Activated CD4-positive, CD25-positive, alpha-beta regulatory T cell treated with anti-CD3 and anti-CD28 coated beads, Interleukin-2, amount 50 U/mL, for 72 hours (primary cell): Measurements from ENCODE around the gene DAPK2.
"Not testable (repeated sequence)": the region's sequence is repeated elsewhere in the genome, so short reads cannot be mapped to it uniquely, and the experiment has no call there.

Experiments used
- DNase-seq: peaks from one replicate; pipeline ENCODE4 v3.0.0; 2021

The DAPK2 gene

GRCh38 chr15:64046421-64047153 lies at the start of gene DAPK2:
Gene DAPK2, minus strand, starts transcription at chr15:64046485. Its CDS starts 6,224 bp downstream, at chr15:64040261.
- peak; percentile 69 for DNase-seq

DNA sequence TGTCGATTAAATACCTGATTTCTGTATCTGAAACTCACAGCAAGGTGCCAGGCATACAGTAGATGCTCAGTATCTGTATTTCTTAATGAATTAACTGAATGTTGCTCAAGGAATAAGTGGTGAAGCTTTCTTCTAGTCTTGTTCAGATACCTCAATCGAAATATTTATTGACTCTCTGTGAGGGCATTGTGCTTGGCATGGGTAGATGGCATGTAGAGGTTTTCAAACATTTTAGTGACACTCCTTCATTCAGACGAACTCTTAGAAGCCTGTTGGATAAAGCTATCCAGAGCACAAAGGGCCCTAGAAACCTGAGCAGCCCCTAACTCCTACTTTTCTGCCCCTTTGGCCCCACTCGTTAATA lies 49.1 kb upstream of the DAPK2 start:
- no peak for DNase-seq

GRCh38 chr15:64093627-64094417 lies 47.5 kb upstream of the DAPK2 start, which contains the start of gene CIAO2A:
Gene CIAO2A, minus strand, starts transcription at chr15:64093838. Its CDS starts 70 bp downstream, at chr15:64093768.
- peak; percentile 84 for DNase-seq

DNA sequence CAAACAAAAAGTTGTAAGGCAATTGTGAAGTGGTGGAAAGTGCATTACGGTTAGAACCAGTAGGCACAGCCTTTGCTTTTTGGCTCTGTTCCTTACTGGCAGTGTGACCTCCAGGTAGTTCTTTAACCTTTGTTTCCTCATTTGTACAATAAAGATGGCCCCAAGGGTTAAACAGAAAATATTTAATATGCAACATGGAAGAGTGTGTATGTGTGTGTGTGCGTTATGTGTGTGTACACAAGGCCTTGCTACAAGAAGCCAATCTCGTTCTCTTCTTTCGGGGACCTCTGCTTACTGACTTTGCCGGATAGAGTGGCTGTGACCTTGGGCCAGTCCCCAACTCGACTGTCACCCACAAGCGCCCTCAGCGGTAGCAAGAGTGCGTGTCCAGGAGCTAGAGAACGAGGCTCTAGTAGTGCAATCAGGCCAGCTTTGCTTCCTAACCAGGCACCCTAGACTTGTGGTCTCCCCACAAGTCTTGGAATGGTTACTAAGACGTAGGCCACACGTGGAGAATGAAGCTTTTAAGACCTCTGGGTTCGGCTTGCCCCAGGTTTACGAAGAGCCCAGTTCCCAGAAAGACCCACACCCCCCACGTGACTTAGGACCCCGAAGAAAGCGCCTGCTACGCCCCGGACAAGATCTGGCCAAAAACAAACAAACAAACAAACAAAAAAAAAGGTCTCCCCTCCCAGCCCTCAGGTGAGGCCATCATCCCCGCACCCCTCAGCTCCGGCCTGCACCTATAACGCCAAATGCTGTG lies 46.8 kb upstream of the DAPK2 start:
- peak; percentile 55 for DNase-seq

DNA sequence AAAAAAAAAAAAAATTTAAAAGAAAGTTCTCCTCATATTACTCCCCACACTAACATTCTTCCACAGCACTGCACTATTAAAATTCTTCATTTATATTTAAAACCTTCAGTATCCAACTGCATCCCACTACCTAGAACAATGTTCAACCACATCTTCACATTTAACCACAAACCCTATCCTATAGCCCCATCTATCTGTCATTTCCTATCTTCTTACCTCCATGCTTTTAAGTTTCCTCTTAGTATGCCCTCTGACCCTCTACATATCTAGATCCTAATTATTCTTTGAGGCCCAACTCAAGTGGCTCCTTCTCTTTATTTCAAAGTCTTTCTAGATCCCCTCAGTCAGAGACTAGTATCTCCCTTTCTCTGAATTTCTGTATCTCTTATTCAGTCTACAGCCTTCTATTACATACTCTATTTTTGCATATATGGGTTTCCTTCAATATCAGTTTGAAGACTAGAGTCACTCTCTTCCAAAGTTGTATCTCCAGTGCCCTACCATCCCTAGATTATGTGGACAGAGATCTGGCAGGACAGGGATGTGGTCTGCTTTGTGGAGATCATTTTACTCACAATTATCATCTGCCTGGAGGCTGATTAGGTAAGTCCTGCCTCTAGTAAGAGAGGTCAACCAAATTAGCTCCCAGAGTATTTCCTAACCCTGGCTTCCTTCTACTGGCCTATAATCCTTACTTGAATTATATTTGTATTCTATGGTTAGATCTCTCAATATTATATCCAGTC lies 46.0 kb upstream of the DAPK2 start:
- DNase-seq, result no peak

- no peak for DNase-seq
Observed at GRCh38 chr15:64090527-64090926, 44.2 kb upstream of the DAPK2 start.

- DNase-seq, result no peak
Observed at GRCh38 chr15:64089543-64090280, 43.4 kb upstream of the DAPK2 start.

- no peak for DNase-seq
Observed at GRCh38 chr15:64082757-64083156, 36.5 kb upstream of the DAPK2 start.

- not testable (repeated sequence) for DNase-seq
Observed at GRCh38 chr15:64073496-64073895, 27.2 kb upstream of the DAPK2 start.

- no peak for DNase-seq
Observed at GRCh38 chr15:64072812-64073211, 26.5 kb upstream of the DAPK2 start.

DNA sequence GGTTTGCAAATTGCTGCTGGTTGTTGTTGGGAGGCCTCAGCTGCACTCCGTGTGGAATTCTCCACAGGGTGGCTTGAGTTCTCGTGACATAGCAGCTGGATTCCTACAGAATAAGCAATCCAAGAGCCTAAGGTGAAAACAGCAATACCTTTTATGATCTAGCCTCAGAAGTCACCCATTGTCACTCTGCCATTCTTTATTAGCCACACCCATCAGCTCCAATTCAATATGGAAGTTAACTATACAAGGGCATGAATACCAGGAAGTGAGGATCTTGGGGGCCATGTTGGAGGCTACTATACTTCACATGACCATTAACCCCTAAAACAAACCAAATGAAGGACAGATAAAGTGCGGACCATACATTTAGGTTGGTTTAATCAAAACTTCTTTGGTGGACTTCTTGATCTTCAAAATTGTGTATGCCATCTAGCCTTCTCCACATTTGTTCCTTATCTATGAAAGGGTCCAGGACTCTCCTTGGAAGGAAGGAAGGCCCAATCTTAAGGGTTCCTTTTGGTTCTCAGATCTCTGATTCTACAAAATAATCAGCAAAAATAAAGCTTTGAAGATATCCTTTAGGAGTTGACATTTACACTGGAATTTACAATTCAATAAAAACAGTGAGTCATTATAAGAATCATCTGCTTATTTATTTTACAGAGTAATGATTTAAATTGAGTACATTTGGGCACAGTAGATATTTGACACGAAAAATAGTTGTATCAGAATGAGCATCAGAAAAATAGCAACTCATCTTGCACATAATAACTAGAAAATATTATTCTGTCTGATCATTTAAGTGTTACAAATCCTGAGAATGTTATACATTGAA lies 25.9 kb upstream of the DAPK2 start:
- no peak for DNase-seq

DNA sequence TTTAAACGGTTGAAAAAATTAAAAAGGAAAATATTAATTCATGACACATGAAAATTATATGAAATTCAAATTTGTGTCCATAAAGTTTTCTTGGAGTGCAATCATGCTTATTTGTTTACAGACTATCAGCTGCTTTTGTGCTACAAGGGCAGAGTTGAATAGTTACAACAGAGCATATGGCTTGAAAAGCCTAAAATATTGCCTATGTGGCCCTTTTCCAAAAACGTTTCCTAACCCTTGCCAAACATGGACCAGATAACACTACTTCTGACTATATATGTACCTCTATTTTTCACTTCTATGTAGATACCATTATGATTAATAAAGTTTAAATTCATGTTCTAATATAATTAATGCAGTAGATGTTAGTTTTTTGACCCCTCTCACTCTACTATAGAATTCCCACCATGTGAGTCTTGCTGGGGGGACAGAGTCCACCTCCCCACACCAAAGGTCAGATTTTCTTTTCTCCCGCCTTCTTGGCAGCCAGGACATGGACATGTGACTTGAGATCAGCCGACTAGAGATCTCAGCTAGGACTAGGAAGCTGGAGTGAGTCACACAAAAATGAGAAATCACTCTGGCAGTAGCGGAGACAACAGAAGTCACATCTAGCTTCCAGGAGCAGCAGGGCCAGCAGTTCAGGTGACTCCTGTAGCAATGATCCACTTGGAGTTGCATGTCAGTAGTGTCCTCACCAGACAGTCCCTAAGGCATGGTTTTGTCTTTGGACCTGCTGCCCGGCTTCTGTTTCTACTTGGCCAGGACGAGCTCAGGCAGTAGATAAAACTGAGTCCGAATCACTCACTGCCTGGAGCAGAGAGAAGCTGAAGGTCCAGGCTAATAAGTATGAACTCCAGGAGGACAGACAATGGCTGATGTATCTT lies 24.9 kb upstream of the DAPK2 start:
- DNase-seq, result no peak

DNA sequence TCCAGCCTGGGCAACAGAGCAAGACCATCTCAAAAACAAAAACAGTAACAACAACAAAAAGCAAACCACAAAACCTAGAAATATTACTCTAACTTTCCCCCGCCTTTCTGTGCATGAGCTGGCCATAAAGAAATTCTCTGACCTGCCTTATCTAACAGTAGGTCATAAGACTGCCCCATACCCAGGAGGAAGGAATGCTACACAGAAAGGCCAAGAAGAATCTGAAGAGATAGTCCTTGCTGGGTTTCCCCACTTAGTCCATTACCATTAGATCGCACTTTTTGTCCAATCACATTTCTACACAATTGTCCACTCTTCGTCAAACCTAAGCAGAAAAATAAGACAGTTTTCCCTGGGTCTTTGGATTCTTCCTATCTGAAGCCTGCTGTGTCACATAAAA lies 23.8 kb upstream of the DAPK2 start:
- DNase-seq, result no peak

DNA sequence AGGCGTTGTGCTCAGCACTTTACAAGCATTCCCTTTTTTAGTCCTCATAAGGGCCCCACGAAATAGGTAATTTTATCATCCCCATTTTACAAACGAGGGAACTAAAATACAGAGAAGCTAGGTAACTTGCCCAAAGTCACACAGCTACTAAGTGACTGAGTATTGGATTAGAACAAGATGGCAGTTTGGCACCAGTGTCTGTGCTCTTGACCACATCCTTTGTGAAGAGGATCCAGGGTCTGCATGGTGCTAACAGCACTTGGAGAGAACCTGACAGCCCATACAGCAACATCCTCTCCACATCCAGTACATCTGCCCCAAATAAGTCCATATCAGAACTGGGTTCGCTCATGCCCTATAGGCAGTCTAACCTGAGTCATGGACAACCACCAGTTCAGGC lies 21.8 kb upstream of the DAPK2 start:
- DNase-seq, result no peak

- peak; percentile 70 for DNase-seq
Observed at GRCh38 chr15:64067564-64068030, 21.3 kb upstream of the DAPK2 start.

GRCh38 chr15:64066451-64066850 lies 20.2 kb upstream of the DAPK2 start:
- DNase-seq, result no peak

GRCh38 chr15:64060716-64061115 lies 14.4 kb upstream of the DAPK2 start:
- no peak for DNase-seq

GRCh38 chr15:64059104-64059503 lies 12.8 kb upstream of the DAPK2 start:
- not testable (repeated sequence) for DNase-seq

GRCh38 chr15:64058279-64058678 lies 12.0 kb upstream of the DAPK2 start:
- no peak for DNase-seq

- DNase-seq, result not testable (repeated sequence)
Observed at GRCh38 chr15:64053674-64054073, 7.4 kb upstream of the DAPK2 start.
